ENCODE results near the gene MSX1. TPM values are rescaled to one million over a fixed set of nuclear protein-coding genes. Genes with fewer than 3 reads are reported as not detected.

Gene MSX1
- polyA plus RNA-seq, 1 donor from 2014 or later: 2.8 TPM

DNA sequence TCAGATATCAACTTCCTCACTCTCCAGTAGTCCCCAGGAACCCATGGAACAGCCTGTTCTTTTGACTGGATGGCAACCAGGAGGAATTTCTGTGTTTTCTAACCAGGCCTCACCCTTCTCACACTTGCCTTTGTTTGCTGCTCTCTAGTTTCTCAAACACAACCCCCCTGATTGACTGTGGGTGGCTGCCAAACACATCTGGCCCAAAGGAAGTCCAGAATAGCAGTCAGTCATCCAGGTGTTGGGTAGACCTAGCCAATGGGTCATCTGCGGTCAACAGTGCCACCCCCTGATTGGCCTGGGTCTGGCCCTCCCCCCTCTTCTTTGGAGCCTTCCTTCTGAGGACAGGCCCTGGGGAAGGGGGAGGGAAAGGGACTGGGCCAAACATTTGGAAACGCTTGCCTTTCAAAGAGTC is 53.7 kb downstream of the MSX1 start:
- Histone ChIP-seq H4K20me1 (ENCODE audit: insufficient read depth) (no peaks in the 10 kb centered on the region), H3K9ac (ENCODE audit: low read length) (no peak overlapping the region), H3F3A (ENCODE audit: insufficient read depth, low read length, poor library complexity, severe bottlenecking) (no peaks in the 10 kb centered on the region), H3K9me3 (ENCODE audit: low read length) (no peaks in the 10 kb centered on the region), H3K27ac (ENCODE audit: low read length) (no peak overlapping the region), H2AFZ (ENCODE audit: low read depth, low read length) (no peak overlapping the region), H3K79me2 (replicated peaks; ENCODE audit: insufficient read depth, low read length) (no peaks in the 10 kb centered on the region), H3K4me2 (ENCODE audit: low read length) (no peak overlapping the region), H3K27me3 (ENCODE audit: insufficient read depth, low read depth, low read length) (no peaks in the 10 kb centered on the region), H3K9me2 (ENCODE audit: insufficient read depth, low read length) (no peaks in the 10 kb centered on the region), H3K4me3 (ENCODE audit: low read length) (no peak overlapping the region), H3K36me3 (ENCODE audit: insufficient read depth, low read length) (no peaks in the 10 kb centered on the region)
- TF ChIP-seq REST (IDR thresholded peaks at IDR 0.05; ENCODE audit: borderline replicate concordance) (no peak), MXI1 (conservative IDR thresholded peaks at IDR 0.05; ENCODE audit: poor library complexity, severe bottlenecking) (no peak), EP300 (conservative IDR thresholded peaks at IDR 0.05; ENCODE audit: poor library complexity, severe bottlenecking) (no peak), POLR2AphosphoS5 (IDR thresholded peaks at IDR 0.05) (no peak), RAD21 (conservative IDR thresholded peaks at IDR 0.05) (no peak)
- TF ChIP-seq, protein P1, sequence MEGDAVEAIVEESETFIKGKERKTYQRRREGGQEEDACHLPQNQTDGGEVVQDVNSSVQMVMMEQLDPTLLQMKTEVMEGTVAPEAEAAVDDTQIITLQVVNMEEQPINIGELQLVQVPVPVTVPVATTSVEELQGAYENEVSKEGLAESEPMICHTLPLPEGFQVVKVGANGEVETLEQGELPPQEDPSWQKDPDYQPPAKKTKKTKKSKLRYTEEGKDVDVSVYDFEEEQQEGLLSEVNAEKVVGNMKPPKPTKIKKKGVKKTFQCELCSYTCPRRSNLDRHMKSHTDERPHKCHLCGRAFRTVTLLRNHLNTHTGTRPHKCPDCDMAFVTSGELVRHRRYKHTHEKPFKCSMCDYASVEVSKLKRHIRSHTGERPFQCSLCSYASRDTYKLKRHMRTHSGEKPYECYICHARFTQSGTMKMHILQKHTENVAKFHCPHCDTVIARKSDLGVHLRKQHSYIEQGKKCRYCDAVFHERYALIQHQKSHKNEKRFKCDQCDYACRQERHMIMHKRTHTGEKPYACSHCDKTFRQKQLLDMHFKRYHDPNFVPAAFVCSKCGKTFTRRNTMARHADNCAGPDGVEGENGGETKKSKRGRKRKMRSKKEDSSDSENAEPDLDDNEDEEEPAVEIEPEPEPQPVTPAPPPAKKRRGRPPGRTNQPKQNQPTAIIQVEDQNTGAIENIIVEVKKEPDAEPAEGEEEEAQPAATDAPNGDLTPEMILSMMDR (IDR thresholded peaks at IDR 0.05; ENCODE audit: poor library complexity, severe bottlenecking): no peak

Other genes with a start within 250 kb of the MSX1 start
- not detected in 2 replicates for gene CYTL1, start 159.8 kb downstream of the MSX1 start, polyA plus RNA-seq
- 40.5 and 42.8 TPM in 2 replicates for gene STK32B, start 191.8 kb downstream of the MSX1 start, polyA plus RNA-seq